Natural killer cell (primary cell): ENCODE data around the gene CDH12. TPM values are rescaled to one million over a fixed set of nuclear protein-coding genes. Genes with fewer than 3 reads are reported as not detected.

ENCODE experiments used
- ATAC-seq, 3 donors: fragments of 150-1000 bp in 2 of 3; fragments of 200-7000 bp in 1 of 3; cut with Tn5 transposase; 1 replicate in 1 of 3; 2 replicates in 2 of 3; pipeline ENCODE4 v1.10.0; 2021; ENCODE audit warnings: mild to moderate bottlenecking in 2 of 3, moderate library complexity in 2 of 3
- DNase-seq, 2 donors: peaks; one replicate each; pipeline versions ENCODE4 v3.0.0 to v3.0.0-alpha.2; 2013 to 2021; ENCODE audit warnings: mixed read lengths in 1 of 2
- H3K27ac ChIP-seq: one replicate; pipeline ENCODE4 v1.5.1; 2013; ENCODE audit warnings: mild to moderate bottlenecking, low read length
- H3K27me3 ChIP-seq: one replicate; pipeline ENCODE4 v1.6.1; 2013; ENCODE audit warnings: low read length; ENCODE audit not compliant: control insufficient read depth, insufficient read depth
- H3K36me3 ChIP-seq: one replicate; pipeline ENCODE4 v1.6.1; 2013; ENCODE audit warnings: low read length; ENCODE audit not compliant: control insufficient read depth, insufficient read depth
- H3K4me1 ChIP-seq: one replicate; pipeline ENCODE4 v1.6.1; 2013; ENCODE audit warnings: low read length; ENCODE audit not compliant: control insufficient read depth, insufficient read depth
- H3K4me3 ChIP-seq: one replicate; pipeline ENCODE4 v1.5.1; 2013; ENCODE audit warnings: low read length
- H3K9me3 ChIP-seq: one replicate; pipeline ENCODE4 v1.6.1; 2013; ENCODE audit warnings: low read length; ENCODE audit not compliant: control insufficient read depth, insufficient read depth
- H3K27ac Mint-ChIP-seq, 2 donors: one replicate each; pipeline ENCODE4 v1.8.0; 2022; ENCODE audit warnings: mild to moderate bottlenecking in 2 of 2, mixed read lengths in 2 of 2, moderate library complexity in 1 of 2
- H3K27me3 Mint-ChIP-seq, 2 donors: one replicate each; pipeline ENCODE4 v1.8.0; 2022; ENCODE audit warnings: low read depth in 2 of 2, mixed read lengths in 2 of 2
- H3K36me3 Mint-ChIP-seq: one replicate; pipeline ENCODE4 v1.8.0; 2022; ENCODE audit warnings: mixed read lengths
- H3K4me1 Mint-ChIP-seq, 2 donors: one replicate each; pipeline ENCODE4 v1.8.0; 2022; ENCODE audit warnings: mixed read lengths in 2 of 2
- H3K4me3 Mint-ChIP-seq: one replicate; pipeline ENCODE4 v1.8.0; 2022; ENCODE audit warnings: mild to moderate bottlenecking, moderate library complexity, mixed read lengths
- H3K9me3 Mint-ChIP-seq, 2 donors: one replicate each; pipeline ENCODE4 v1.8.0; 2022; ENCODE audit warnings: mixed read lengths in 2 of 2
- CTCF ChIP-seq: fragments of 200-600 bp; IDR thresholded peaks from one replicate; pipeline ENCODE4 v1.8.0; 2022; ENCODE audit warnings: antibody characterized with exemption
- WGBS: methylation state at CpG from one replicate; pipeline ENCODE4 v1.1.7; 2013; ENCODE audit warnings: missing lambda C conversion rate; ENCODE audit not compliant: insufficient coverage; 5-methylcytosine and 5-hydroxymethylcytosine counted together
- intact Hi-C: fragments of 100-400 bp; cut with micrococcal nuclease; formaldehyde crosslinking; loops from one replicate; pipeline ENCODE4 v1.14.2; 2022
- total RNA-seq, 4 donors: library from RNA; stranded (reverse); fragments of 120-200 nt in 1 of 4; gene quantifications; one replicate each; pipeline versions ENCODE4 v1.2.3 to v1.2.4, GENCODE V29; 2013 to 2022

Gene CDH12
- total RNA-seq, 3 donors from 2014 or later (not counting 1 experiment from before 2014, with no cell fraction given) = not detected

GRCh38 chr5:22665801-22666200 lies 187.3 kb downstream of the CDH12 start:
- ATAC-seq (no peak), DNase-seq (no peak)
- no peak overlapping the region for H3K4me3 Mint-ChIP-seq
- TF ChIP-seq CTCF = no peak
- no peak overlapping the region for H3K27ac ChIP-seq
- no peaks in the 10 kb centered on the region for H3K4me1 ChIP-seq
- no peaks in the 10 kb centered on the region for H3K36me3 ChIP-seq
- no peak overlapping the region for H3K4me3 ChIP-seq
- H3K36me3 Mint-ChIP-seq = no peaks in the 10 kb centered on the region
- intact Hi-C loops = no loop called here
- 90% methylated on average over 2 of the region's 2 CpGs for WGBS
- H3K9me3 ChIP-seq = no peaks in the 10 kb centered on the region
- no peaks in the 10 kb centered on the region for H3K27me3 Mint-ChIP-seq
- no peak overlapping the region for H3K27ac Mint-ChIP-seq
- peaks cover 11 to 16% of the 10 kb centered on the region in 2 donors for H3K9me3 Mint-ChIP-seq
- no peaks in the 10 kb centered on the region for H3K27me3 ChIP-seq
- H3K4me1 Mint-ChIP-seq = no peaks in the 10 kb centered on the region

GRCh38 chr5:22663134-22663533 lies 190.0 kb downstream of the CDH12 start:
- Histone ChIP-seq H3K27me3 (no peaks in the 10 kb centered on the region), H3K36me3 (no peaks in the 10 kb centered on the region), H3K4me1 (no peaks in the 10 kb centered on the region), H3K9me3 (no peaks in the 10 kb centered on the region), H3K4me3 (no peak overlapping the region), H3K27ac (no peak overlapping the region)
- intact Hi-C loops = no loop called here
- DNase-seq = no peak
- H3K27me3 Mint-ChIP-seq = no peaks in the 10 kb centered on the region
- H3K9me3 Mint-ChIP-seq = peaks cover 9 to 10% of the 10 kb centered on the region in 2 donors
- no peak overlapping the region for H3K4me3 Mint-ChIP-seq
- no peak for TF ChIP-seq CTCF
- H3K27ac Mint-ChIP-seq = no peak overlapping the region
- no peak for ATAC-seq
- no peaks in the 10 kb centered on the region for H3K4me1 Mint-ChIP-seq
- no peaks in the 10 kb centered on the region for H3K36me3 Mint-ChIP-seq
- WGBS = 50% methylated on average over 1 of the region's 2 CpGs

- H3K27ac ChIP-seq = no peak overlapping the region
- Mint-ChIP-seq H3K27ac (no peak overlapping the region), H3K9me3 (peaks cover 9 to 10% of the 10 kb centered on the region in 2 donors)
These were observed 190.8 kb downstream of the CDH12 start for GRCh38 chr5:22662391-22662790.

More at GRCh38 chr5:22662391-22662790, 190.8 kb downstream of the CDH12 start:
- no peaks in the 10 kb centered on the region for H3K27me3 ChIP-seq
- H3K9me3 ChIP-seq = no peaks in the 10 kb centered on the region
- DNase-seq = no peak
- 90% methylated on average over 1 of the region's 3 CpGs for WGBS
- no peak overlapping the region for H3K4me3 ChIP-seq
- no peaks in the 10 kb centered on the region for H3K4me1 Mint-ChIP-seq
- H3K27me3 Mint-ChIP-seq = no peaks in the 10 kb centered on the region
- intact Hi-C loops = no loop called here
- no peak for ATAC-seq
- TF ChIP-seq CTCF = no peak
- H3K36me3 ChIP-seq = no peaks in the 10 kb centered on the region
- H3K36me3 Mint-ChIP-seq = no peaks in the 10 kb centered on the region
- H3K4me1 ChIP-seq = no peaks in the 10 kb centered on the region
- H3K4me3 Mint-ChIP-seq = no peak overlapping the region
